Stomach (tissue), 4 donors: ENCODE measurements around the gene SYNCRIP.

ENCODE experiments used
- CTCF ChIP-seq, 7 experiments: fragments of 450-650 bp in 4 of 7; fragments of 200-600 bp in 3 of 7; sonication (generic) in 3 of 7; IDR thresholded peaks; one replicate each; pipeline ENCODE4 v1.5.1; 2016 to 2019; ENCODE audit warnings: antibody characterized with exemption in 7 of 7, control low read depth in 2 of 7, mild to moderate bottlenecking in 1 of 7
- EP300 ChIP-seq: sonication (generic); formaldehyde crosslinking; IDR thresholded peaks from one replicate; pipeline ENCODE4 v1.6.1; 2017; ENCODE audit warnings: antibody characterized with exemption
- POLR2AphosphoS5 ChIP-seq, 3 donors: sonication (generic); formaldehyde crosslinking; IDR thresholded peaks; one replicate each; pipeline ENCODE4 v1.6.1; 2016; ENCODE audit warnings: antibody characterized with exemption in 3 of 3

GRCh38 chr6:85641522-85641896, 1.2 kb downstream of the SYNCRIP start:
- TF ChIP-seq CTCF (IDR thresholded peaks at IDR 0.05) (no peak), POLR2AphosphoS5 (IDR thresholded peaks at IDR 0.05) (no peak), EP300 (no peak)
